Fibroblast of the conjunctiva (primary cell): ENCODE measurements around the gene CCDC86.

ENCODE experiments used
- DNase-seq: peaks from one replicate; pipeline ENCODE4 v3.0.0-alpha.2; 2010; ENCODE audit warnings: low read depth

CCDC86 gene

DNA sequence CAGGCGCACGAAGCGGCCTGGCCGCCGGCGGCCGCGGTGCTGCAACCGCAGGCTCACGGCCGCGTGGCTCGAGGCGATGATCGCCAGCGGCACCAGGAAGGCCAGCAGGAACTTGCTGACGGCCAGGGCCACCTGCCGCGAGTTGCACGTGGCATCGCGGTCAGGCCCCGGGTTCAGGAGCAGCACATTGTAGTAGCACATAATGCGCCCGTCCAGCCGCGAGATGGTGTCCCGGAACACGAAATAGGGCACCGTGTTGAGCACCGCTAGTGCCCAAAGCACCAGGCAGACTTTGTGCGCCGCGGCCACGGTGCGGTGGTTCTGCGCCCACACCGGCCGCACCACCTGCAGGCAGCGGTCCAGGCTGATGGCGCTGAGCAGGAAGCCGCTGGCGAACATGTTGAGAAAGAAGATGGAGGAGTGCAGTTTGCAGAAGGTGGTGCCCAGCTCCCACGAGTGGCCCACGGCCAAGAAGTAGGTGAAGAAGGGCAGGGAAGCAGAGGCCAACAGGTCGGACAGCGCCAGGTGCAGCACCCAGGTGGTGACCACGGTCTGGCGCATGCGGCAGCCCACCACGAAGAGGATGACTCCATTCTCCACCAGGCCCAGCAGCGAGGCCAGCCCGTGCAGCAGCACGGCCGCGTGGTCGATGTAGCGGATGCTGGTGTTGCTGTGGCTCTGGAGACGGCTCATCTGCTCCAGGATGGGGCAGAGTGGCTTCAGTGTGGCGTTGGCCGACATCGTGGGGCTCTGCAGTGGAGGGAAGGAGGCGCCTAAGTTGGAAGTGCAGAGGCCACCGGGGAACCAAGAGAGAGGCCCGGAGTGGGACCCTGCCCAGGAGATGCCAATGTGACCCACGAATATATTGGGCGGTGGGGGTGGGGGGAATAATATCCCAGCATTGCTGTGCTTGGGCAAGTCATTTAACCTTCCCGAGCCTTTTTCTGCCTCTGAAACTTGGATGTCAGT, 11.4 kb downstream of the CCDC86 start:
- no peak for DNase-seq

DNA sequence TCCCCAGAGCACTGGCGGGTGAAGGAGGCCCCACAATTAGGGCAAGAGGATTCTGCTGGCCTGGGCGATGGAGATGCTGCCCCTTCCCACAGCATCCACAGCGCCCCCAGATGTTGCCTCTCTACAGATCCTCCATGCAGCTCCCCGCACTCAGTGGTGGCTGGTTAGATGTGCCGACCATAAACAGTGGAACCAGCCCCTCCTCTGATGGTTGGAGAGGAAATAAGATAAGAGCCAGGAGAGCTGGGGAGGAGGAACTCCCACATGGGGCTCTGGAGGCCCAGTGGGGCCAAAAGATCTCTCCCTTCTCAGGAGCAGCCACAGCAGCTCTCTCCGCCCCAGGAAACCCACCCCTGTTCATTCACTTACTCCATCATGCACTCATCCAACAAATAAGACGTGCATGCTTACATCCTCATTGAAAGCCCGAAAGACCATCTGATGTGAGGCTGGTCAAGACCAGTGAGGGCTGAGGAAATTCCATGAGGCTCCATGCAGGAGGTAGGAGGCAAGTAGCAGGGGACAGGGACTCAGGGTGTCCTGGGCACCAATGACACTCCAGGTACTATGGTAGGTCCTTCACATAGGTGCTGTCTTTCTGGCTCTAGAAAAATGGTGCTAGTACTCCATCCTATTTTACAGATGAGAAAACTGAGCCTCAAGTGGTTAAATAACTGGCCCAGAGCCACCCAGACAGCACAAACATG, 12.4 kb downstream of the CCDC86 start:
- DNase-seq: no peak

DNA sequence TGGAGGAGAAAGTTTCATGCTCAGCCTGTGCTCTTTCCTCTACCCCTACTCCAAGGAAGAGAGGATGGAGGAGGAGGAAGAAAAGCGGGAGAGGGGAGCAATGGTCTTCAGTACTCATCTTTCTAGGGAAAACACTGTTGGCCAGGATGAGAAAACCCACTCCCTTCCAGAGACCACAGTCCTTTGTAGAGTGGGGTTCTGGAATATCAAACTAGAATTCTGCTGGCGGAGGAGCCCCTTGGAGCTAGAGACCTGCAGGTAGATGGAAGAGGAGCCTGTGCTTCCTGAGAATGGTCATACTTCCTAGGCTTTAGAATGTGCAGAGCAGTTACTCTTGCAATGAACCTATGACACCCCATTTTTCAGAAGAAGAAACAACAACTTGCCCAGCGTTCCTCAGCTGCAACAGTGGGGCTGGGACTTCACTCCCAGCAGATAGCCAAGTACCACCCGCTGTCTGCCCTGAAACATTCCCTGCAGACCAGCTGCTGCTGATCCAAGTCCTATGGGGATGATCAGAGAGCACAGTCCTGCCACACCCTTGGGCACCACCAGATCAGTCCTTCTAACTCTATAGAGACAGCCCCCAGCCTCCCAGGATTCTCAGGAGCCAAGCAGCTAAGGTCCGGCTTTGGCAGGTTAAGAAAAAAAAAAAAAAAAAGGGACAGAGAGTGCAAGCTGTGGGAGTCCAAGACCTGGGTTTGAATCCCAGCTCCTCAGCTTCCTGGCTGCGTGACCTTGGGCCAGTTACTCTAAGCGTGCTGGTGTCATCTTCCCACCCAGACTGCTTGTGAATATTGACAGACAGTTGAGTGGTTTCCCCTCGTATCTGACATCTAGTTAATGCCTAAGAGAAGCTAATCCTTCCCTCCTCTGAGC, 13.2 kb downstream of the CCDC86 start:
- no peak for DNase-seq

DNA sequence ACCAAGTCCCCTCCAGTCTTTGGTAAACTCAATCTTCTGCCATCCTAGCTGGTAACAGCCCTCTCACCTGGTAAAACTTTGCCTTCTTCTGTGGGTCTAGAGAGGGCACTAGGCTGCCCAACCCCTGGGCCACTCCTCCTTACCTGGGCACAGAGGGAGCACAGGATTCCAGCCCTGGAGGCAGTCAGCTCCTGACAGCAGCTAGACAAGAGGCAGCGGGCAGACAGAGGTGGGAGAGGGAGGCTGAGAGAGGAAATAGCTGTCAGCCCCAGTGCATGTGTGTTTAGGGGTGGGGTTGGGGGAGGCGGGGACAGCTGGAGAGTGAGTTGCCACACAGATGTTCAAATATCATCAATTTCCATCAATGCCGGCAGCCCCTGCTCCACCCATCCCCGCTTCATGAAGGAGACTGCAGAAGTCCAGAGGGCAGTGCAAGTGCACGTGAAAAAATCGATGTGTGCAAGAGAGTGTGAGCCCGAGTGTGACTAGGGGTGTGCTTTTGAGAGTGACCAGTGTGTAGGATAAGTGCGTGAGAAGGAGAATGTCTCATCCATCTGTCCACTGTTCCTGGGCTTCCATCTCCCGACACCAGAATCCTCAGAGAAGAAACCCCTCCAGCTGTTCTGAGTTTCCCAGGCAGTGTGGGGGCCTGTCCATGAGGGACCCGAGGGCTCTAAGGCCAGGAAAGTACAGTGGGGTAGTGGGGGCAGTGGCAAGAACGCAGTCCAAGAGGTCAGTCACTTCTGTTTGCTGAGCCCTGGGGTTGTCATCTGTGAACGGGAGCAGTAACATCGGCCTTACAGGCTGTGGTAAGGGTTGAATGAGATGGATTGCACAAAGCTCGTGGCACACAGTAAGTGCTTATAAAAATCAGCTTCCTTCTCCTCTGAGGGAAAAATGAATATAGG, 14.1 kb downstream of the CCDC86 start, which contains the start of gene PTGDR2:
Gene PTGDR2, minus strand, starts transcription at position 225 of the 908 bp plus-strand sequence. CDS start 2,228 bp downstream, outside the sequence.
- no peak for DNase-seq

DNA sequence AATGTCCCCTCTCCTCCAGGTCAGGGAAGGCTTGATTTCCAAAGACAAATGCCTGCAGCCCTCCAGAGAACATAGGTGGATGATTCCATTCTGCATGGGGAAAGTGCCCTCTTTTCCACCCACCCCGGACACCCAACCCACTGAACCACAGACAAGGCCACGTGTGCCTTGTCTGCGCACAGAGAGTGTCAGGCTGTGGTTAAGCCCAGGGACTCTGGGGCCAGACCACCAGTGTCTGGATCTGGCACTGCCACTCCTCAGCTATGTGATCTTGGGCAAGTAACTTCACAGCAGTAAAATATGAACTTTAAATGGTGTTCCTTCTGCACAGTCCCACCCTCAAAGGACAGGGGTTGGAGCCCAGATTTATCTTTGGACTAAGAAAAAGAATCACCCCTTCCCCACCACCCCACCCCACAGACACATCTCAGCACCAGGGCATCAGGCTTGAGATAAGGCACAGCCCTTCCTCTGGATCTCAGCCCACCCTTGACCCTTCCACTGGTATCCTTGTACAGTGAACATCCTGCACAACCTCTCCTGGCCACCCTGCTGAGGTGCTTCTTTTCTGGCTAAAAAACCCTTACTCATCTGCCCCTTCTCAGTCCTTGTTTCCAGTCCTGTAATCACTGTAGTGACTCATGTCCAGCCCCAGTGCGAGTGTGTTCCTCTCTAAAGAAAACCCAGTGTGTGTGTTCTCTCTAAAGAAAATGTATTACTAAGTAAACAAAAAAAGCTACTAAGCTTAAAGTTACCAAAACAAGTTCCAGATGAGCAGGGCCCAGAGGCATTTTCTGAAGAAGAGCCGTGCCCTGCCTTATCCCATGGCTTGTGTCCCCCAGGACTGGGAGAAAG, 15.7 kb downstream of the CCDC86 start:
- no peak for DNase-seq

DNA sequence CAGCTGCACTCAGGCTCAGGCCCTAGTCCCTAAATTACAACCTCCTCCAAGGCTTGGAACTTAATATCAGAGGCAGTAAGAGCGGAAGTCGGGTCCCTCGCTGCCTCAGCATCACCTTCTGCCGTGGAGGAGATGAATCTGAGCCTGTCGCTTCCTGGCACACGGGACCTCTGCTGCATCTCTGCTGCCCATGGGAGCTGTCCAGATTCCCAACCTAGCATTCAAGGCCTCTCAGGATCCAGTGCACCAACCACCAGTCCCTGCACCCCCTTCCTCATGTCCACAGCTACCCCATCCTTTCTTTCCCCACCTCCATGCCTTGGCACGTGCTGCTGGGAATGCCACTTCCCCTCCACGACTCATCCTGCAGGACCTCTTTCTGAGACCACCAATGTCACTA, 16.3 kb downstream of the CCDC86 start:
- DNase-seq: no peak

DNA sequence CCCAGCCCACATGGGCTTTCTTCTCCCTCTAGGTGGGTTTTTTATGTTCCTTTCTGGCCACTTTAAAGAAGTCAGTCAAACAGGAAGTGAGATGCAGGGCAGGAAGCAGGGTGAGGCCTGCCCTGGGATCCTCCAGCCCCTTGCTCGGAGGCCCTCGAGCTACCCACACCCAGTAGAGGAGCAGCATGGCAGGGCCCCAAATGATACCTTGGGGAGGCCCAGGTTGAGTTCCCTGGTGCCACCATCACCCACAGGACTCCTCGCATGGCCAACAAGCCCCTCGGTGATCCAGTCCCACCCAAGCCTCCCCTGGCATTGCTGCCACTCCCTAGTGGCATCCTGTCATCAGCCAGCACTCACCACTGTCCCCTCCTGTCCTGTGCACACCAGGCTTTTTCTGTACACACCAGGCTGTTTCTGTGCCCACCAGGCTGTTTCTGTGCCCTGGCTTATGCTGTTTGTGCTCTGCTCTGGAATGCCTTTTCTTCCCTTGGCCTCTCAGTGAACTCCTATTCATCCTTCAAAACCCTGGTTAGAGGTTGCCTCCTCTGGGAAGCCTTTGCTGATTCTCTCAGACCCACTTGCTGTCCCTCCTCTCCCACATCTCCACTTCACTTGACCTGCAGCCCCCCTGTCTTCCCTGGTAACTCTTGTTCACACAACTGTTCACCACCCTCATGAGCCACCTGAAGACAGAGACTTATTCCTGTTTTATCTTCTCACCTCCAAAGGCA, 17.0 kb downstream of the CCDC86 start:
- no peak for DNase-seq

DNA sequence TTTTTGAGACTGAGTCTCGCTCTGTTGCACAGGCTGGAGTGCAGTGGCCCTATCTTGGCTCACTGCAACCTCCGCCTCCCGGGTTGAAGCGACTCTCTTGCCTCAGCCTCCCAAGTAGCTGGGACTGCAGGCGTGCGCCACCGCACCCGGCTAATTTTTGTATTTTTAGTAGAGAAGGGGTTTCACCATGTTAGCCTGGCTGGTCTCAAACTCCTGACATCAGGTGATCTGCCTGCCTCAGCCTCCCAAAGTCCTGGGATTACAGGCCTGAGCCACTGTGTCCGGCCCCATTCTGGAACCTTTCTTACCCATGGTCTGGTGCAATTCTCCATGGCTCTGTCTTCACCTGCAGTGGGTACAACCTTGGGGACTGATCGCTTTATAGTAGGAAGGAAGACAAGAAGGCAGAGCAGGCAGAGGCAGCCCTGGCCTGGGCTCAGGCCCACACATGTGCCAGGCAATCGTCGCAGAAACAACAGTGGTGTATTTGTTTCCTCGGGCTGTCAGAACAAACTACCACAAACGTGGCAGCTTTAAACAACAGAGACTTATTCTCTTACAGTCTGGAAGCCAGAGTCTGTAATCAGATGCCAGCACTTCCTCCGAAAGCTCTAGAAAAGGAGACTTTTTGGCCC, 17.8 kb downstream of the CCDC86 start:
- no peak for DNase-seq

DNA sequence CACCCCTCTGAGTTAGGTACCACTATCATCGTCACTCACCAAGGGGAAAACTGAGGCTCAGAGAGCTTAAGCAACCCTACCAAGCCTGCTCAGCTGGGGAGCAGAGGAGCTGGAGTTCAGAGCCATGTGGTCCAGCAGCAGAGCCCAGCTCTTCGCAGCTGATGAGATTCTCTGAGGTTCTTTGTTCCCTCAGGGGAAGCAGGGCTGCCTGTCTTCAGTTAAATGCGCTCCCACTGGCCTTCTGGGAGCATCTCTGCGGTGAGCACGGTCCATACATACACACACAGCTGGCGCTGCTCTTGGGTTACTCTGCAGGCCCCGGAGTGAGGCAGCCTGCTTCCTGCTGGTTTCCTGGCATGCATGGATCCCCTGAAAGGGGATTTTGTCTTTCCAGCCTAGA, 19.0 kb downstream of the CCDC86 start:
- no peak for DNase-seq

DNA sequence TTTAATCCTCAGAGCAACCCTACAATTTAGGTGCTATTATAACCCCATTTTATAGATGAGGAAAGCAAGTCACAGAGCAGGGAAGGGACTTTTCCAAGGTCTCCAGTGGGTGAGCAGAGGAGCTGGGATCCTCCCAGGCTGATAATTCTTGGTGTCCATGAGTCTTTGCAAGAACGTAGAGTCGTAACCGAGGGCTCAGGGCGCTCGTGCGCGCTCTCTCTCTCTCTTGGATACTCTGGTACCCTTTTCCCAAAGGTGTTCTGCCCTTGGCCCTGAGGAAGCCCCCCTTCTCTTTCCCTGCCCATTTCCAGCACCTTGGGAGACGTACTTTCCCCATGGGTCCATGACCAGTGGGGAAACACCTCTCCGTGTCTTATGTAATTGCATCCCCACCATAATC, 20.3 kb downstream of the CCDC86 start:
- DNase-seq: no peak

DNA sequence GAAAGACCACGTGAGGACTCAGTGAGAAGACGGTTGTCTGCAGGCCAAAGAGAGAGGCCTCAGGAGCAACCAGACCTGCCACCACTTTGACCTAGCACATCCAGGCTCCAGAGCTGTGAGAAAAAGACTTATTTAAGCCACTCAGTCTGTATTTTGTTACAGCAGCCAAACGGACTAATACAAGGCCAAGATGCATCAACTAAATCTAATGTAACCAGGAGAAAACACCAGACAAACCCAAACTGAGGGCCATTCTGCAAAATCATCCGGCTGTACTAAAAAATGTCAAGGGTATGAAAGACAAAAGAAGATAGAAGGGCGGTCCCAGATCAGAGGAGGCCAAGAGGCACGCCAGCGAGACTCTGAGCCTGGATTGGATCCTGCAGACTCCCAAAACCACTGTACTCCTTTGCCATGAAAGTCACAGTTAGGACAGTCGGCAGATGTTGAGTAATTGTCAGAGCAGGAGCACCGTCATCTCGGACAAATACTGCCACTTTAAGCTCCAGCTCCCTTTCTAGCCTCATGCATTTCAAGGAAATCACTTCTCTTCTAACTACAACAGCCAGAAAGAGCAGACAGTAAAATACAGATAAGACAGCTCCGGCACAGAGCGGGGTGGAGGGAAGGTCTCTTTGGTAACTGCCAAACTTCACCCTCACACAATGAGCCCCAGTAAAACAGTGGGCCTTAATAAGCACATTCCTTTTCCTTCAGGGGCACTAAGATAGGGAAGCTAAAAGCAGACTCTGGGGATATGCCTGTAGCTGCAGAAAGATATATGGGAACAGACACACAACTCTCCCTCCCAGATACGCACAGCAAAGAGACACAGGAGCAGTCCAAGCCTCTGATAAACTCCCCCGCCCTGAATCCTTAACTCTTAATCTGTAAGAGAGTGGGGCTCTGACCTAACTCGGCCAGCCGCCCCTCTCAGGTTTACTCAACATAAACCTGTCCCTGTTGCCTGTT, 21.9 kb downstream of the CCDC86 start:
- no peak for DNase-seq

DNA sequence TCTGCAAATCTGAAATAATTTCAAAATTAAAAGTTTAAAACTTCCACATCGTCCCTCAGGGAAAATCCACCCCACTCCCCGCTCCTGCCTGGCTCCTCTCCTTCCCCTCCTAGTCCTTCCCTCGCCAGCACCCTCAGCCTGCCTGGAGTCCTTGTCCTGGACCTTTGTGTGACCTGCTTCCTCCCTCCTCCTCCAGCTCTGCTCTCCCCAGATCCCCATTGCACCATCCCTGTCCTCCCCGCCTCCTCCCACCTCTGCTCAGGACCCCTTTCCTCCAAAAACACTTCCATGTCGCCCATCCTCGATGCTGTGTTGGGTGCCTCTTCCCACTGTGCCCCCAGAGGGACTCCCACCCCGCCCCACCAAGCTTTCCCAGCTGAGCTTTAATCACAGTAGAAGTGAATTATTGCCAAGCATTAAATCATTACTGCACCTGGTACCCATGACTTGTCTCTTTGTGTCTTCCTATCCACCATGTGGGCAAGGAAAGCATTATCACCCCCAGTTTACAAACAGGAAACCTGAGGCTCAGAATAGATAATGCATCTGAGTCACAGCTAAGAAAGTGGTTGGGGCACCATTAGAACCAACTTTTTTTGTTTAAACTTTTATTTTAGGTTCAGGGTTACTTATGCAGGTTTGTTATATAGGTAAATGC, 23.1 kb downstream of the CCDC86 start:
- no peak for DNase-seq

DNA sequence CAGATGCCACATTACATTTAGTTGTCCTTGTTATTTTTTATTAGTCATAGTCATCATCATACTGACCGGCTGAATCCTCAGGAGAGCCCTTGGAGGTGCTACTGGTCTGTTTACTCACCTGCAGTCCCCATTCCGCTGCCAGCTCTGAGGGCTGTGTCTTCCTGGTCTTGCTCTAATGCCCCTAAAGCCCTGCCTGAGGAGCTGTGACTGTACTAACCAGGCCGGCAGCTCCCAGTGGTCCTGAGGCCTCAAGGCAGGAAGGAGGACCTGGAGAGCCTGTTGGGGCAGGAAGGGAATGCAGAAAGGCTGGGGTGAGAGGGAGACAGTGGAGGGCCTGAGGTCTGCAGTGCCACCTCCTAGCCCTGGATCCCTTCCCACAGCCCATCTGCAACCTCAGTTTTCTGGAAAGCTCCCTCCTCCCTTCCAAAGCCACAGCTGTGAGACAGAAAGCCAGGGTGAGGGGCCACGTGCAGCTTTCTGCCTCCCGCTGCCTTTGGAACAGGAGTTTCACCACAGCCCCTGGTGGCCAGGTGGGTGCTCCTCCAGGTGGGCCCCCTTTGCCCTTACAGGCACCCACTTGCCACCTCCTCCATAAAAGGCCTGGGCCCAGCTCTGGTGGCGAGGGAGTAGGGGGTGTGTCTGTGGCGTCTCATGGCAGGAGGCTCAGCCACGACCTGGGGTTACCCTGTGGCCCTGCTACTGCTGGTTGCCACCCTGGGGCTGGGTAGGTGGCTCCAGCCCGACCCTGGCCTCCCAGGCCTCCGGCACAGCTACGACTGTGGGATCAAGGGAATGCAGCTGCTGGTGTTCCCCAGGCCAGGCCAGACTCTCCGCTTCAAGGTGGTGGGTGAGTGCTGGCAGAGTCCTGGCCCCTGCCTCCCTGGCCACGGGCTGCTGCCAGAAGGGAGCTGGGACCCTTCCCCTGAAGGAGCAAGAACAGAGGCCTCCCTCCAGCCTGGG, 25.3 kb downstream of the CCDC86 start, which contains the start of gene ZP1:
Gene ZP1, plus strand, starts transcription at position 632 of the 960 bp plus-strand sequence. Its CDS starts 20 bp downstream, at position 652.
- no peak for DNase-seq

DNA sequence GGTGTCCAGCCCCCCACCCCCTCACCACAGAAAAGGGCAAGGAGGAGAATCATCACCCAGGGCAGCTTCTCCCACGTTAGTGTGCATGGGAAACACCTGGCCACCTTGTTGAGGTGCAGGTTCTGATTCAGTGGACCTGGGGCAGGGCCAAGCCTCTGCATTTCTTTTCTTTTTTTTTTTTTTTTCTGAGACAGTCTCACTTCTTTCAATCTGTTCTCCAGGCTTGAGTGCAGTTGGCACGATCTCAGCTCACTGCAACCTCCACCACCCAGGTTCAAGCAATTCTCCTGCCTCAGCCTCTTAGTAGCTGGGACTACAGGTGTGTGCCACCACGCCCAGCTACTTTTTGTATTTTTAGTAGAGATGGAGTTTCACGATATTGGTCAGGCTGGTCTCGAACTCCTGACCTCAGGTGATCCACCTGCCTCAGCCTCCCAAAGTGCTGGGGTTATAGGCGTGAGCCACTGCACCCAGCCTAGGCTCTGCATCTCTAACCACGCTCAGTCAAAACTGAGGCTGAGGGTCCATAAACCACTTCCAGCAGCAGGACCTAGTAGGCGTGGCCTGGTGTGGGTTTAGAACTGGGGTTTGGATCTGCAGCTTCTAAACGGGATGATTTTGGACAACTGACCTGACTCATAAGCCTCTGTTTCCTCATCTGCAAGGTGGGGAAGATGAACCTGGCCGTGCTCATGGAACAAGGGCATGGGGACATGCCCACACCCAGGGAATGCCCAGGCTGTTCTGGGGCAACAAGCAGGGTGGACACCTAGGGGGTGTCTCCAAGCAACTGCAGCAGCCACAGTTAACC, 26.2 kb downstream of the CCDC86 start:
- DNase-seq: no peak
